Hematopoietic multipotent progenitor cell (in vitro differentiated cells): Measurements from ENCODE around the gene MAP2K2. TPM values are rescaled to one million over a fixed set of nuclear protein-coding genes. Genes with fewer than 3 reads are reported as not detected.

Source experiments
- DNase-seq, 3 donors: peaks; one replicate each; pipeline ENCODE4 v3.0.0-alpha.2; 2011 to 2015; ENCODE audit warnings: low read depth in 2 of 3, low spot score in 2 of 3
- total RNA-seq: library from RNA; depleted of rRNA; stranded (reverse); fragments of >200 nt; gene quantifications from one replicate; pipeline ENCODE4 v1.2.3, GENCODE V29; 2012

The MAP2K2 gene
- total RNA-seq, 1 donor = 136 TPM

- DNase-seq = no peak
These were observed 41.8 kb downstream of the MAP2K2 start for GRCh38 chr19:4082172-4082571.

GRCh38 chr19:4081441-4082129, 42.3 kb downstream of the MAP2K2 start:
- no peak for DNase-seq

- no peak for DNase-seq
These were observed 43.4 kb downstream of the MAP2K2 start for GRCh38 chr19:4080473-4080872.

- peak in 2 of 3 donors; percentile 67 to 70 for DNase-seq
These were observed 45.9 kb downstream of the MAP2K2 start for GRCh38 chr19:4077800-4078684.

GRCh38 chr19:4077007-4077374, 46.9 kb downstream of the MAP2K2 start:
- no peak for DNase-seq

GRCh38 chr19:4075373-4075772, 48.5 kb downstream of the MAP2K2 start:
- no peak for DNase-seq

GRCh38 chr19:4071610-4072009, 52.3 kb downstream of the MAP2K2 start:
- no peak for DNase-seq

GRCh38 chr19:4069331-4069959, 54.5 kb downstream of the MAP2K2 start:
- peak in 1 of 3 donors; percentile 44 for DNase-seq

GRCh38 chr19:4068047-4068966, 55.6 kb downstream of the MAP2K2 start:
- DNase-seq = no peak

- DNase-seq = peak in 2 of 3 donors; percentile 68 to 76
These were observed 56.4 kb downstream of the MAP2K2 start for GRCh38 chr19:4067396-4068046.

- peak; percentile 50 to 94 (median 90) for DNase-seq
These were observed 57.1 kb downstream of the MAP2K2 start, which contains the start of gene ZBTB7A for GRCh38 chr19:4066682-4067395. Gene ZBTB7A, minus strand, starts transcription at chr19:4066899. Its CDS starts 11,667 bp downstream, at chr19:4055232.

GRCh38 chr19:4066176-4066606, 57.7 kb downstream of the MAP2K2 start:
- DNase-seq = no peak

GRCh38 chr19:4065430-4066175, 58.3 kb downstream of the MAP2K2 start:
- DNase-seq = peak; percentile 86 to 97 (median 96)

- DNase-seq = peak in 2 of 3 donors; percentile 61 to 65
These were observed 59.2 kb downstream of the MAP2K2 start for GRCh38 chr19:4064496-4065260.

GRCh38 chr19:4064149-4064495, 59.8 kb downstream of the MAP2K2 start:
- no peak for DNase-seq

GRCh38 chr19:4063369-4064148, 60.4 kb downstream of the MAP2K2 start:
- no peak for DNase-seq
